ENCODE data around the gene ENAH.
"Not testable (repeated sequence)": the region's sequence is repeated elsewhere in the genome, so short reads cannot be mapped to it uniquely, and the experiment has no call there.

DNA sequence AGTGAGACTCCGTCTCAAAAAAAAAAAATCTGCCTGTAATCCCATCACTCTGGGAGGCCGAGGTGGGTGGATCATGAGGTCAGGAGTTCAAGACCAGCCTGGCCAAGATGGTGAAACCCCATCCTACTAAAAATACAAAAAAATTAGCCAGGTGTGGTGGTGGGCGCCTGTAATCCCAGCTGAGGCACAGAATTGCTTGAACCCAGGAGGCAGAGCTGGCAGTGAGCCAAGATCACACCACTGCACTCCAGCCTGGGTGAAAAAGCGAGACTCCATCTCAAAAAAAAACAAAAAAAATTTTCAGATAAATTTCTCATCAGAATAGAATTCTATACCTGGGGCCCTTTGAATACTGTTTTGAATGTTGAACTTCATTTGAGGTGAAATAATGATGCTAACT, 45.3 kb upstream of the ENAH start:
- TF ChIP-seq CTCF (conservative IDR thresholded peaks at IDR 0.05 in 1 of 2, IDR thresholded peaks at IDR 0.05 in 1 of 2; ENCODE audit: extremely low read depth in 1 of 2, insufficient read depth in 1 of 2, low read depth in 1 of 2, low read length in 2 of 2); EZH2 (IDR thresholded peaks at IDR 0.05; ENCODE audit: borderline replicate concordance, low read length): not testable (repeated sequence)

Data from mammary epithelial cell (primary cell).